ENCODE results near the gene EPRS1.

Gene EPRS1

GRCh38 chr1:220067269-220068204 is 21.2 kb upstream of the EPRS1 start:
- H3K36me3 ChIP-seq: peaks cover 25 to 77% (median 61%) of the 10 kb centered on the region in 3 donors
- DNase-seq: no peak
- H3K4me1 ChIP-seq: no peaks in the 10 kb centered on the region
- H3K9me3 ChIP-seq: no peaks in the 10 kb centered on the region
- no peak overlapping the region for H3K4me3 ChIP-seq
- H3K27me3 ChIP-seq: no peaks in the 10 kb centered on the region
- intact Hi-C loops (cut with DNase I; ENCODE audit: low total_unique reads): no loop called here
- no peak overlapping the region for H3K27ac ChIP-seq
- no peak for TF ChIP-seq CTCF (IDR thresholded peaks at IDR 0.05)

- peaks cover 38 to 60% (median 56%) of the 10 kb centered on the region in 3 donors for H3K36me3 ChIP-seq
- DNase-seq: no peak
- no peaks in the 10 kb centered on the region for H3K9me3 ChIP-seq
- H3K27ac ChIP-seq: no peak overlapping the region
- no peak for TF ChIP-seq CTCF (IDR thresholded peaks at IDR 0.05)
- intact Hi-C loops (cut with DNase I; ENCODE audit: low total_unique reads): no loop called here
- H3K4me1 ChIP-seq: no peaks in the 10 kb centered on the region
- no peak overlapping the region for H3K4me3 ChIP-seq
- no peaks in the 10 kb centered on the region for H3K27me3 ChIP-seq
Measured at GRCh38 chr1:220062629-220063028, 16.3 kb upstream of the EPRS1 start.

- Histone ChIP-seq H3K9me3 (no peaks in the 10 kb centered on the region), H3K27me3 (no peaks in the 10 kb centered on the region), H3K4me3 (no peak overlapping the region), H3K36me3 (peaks cover 24 to 58% (median 53%) of the 10 kb centered on the region in 3 donors), H3K4me1 (no peaks in the 10 kb centered on the region), H3K27ac (no peak overlapping the region)
- intact Hi-C loops (cut with DNase I; ENCODE audit: low total_unique reads): no loop called here
- no peak for TF ChIP-seq CTCF (IDR thresholded peaks at IDR 0.05)
- DNase-seq: no peak
Measured at GRCh38 chr1:220060876-220061275, 14.6 kb upstream of the EPRS1 start.

- Histone ChIP-seq H3K4me1 (no peaks in the 10 kb centered on the region), H3K4me3 (no peak overlapping the region), H3K27ac (no peak overlapping the region), H3K27me3 (no peaks in the 10 kb centered on the region), H3K9me3 (no peaks in the 10 kb centered on the region), H3K36me3 (peaks cover 17 to 33% (median 22%) of the 10 kb centered on the region in 3 donors)
- no peak for TF ChIP-seq CTCF (IDR thresholded peaks at IDR 0.05)
- intact Hi-C loops (cut with DNase I; ENCODE audit: low total_unique reads): no loop called here
- no peak for DNase-seq
Measured at GRCh38 chr1:220056374-220056773, 10.1 kb upstream of the EPRS1 start.

GRCh38 chr1:220045356-220046051 is 801 bp downstream of the EPRS1 start:
- H3K4me1 ChIP-seq: peaks cover 0 to 28% (median 14%) of the 10 kb centered on the region in 4 donors
- intact Hi-C loops (cut with DNase I; ENCODE audit: low total_unique reads): loop anchor here (5.0 kb wide), 1 partner anchor 47 kb away; the partner anchor contains the start of gene IARS2
- peaks cover 0 to 11% (median 0%) of the 10 kb centered on the region in 3 donors for H3K36me3 ChIP-seq
- no peak for DNase-seq
- H3K27ac ChIP-seq: peak overlapping the region; percentile 92 to 96
- no peak for TF ChIP-seq CTCF (IDR thresholded peaks at IDR 0.05)
- H3K4me3 ChIP-seq: peak overlapping the region; percentile 86 to 97
- H3K9me3 ChIP-seq: no peaks in the 10 kb centered on the region
- H3K27me3 ChIP-seq: no peaks in the 10 kb centered on the region

Measured in tibial artery (tissue), 4 donors.